Muscle of back (tissue), 11 donors: ENCODE results near the gene PODXL. TPM values are rescaled to one million over a fixed set of nuclear protein-coding genes. Genes with fewer than 3 reads are reported as not detected.
"Not testable (repeated sequence)": the region's sequence is repeated elsewhere in the genome, so short reads cannot be mapped to it uniquely, and the experiment has no call there.

Experiments
- DNase-seq, 3 donors: peaks; one replicate each; pipeline versions ENCODE4 v3.0.0 to v3.0.0-alpha.2; 2013
- polyA plus RNA-seq, 10 donors: library from polyadenylated mRNA; unstranded; fragments of 120-200 nt; gene quantifications; one replicate each; pipeline ENCODE4 v1.2.1, GENCODE V29; 2013; ENCODE audit not compliant: insufficient read length in 10 of 10

PODXL gene
- polyA plus RNA-seq, 10 donors = 56.1 to 106 (median 73.1) TPM

DNA sequence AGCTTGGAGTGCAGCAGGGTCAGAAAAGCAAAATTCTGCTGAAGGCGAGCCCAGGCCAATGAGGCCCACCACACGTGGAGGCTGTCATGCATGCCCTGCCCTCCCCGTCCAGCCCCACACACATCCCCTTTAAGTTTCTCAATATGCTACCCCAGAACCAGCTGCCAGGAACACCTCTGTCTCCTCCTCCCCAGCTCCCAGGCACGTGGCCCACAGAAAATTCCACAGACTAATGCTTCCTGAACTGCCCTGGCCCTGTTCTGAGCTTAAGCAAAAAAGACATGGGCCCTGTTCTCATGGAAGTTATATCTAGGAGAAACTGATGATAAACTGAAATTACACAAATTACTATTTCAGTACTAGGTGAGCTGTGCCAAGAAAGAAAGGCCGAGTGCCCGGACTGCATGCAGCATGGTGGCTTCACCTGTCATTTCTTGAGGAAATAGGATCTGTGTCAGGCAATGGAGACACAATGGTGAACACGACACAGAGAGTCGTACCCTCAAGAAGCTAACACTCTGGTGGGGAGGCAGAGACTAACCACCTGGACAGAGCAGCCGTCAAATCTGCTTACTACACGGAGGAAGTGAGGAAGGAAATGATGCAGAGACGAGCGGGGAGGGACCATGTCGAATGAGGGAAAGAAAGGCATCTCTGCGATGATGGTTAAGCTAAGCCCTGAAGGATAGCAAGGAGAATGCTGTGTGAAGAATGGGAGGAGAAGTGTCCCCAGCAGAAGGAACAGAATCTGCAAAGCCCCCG, 44.5 kb downstream of the PODXL start:
- no peak for DNase-seq

DNA sequence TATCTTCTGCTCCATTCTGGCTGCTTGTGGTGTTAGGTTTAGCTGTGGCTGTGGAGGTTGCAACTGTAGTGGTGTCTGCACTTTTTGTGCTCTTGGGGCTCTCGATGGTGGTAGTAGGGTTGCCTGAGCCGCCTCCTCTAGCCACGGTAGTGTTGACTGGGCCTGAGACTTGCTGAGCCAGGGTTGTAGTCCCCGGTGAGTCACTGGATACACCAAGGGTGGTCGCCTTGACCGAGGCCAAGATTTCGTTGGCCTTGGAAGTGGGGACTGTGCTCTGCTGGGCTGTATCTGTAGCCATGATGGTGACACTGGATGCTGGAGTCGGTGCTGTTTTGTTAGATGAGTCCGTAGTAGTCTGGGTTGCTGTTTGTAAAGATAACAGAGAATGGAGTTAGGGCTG, 45.4 kb downstream of the PODXL start:
- DNase-seq = no peak

DNA sequence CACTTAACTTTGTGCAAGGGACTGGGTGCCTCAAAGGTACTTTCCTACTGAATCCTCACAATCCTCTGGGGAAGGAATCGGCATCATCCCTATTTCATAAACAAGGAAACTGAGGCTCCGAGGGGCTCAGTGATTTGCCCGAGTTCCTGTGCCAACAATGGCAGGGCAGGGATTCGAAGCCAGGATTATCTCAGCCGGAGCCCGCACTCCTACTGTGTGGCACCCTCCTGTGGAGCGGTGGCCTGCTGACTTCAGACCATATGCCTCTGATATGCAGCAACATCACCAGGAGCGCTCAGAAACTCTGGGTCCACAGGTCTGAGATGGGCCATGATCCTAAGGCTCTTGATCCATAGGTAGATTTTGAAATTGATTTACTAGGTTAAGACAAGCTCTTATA, 46.6 kb downstream of the PODXL start:
- no peak for DNase-seq

DNA sequence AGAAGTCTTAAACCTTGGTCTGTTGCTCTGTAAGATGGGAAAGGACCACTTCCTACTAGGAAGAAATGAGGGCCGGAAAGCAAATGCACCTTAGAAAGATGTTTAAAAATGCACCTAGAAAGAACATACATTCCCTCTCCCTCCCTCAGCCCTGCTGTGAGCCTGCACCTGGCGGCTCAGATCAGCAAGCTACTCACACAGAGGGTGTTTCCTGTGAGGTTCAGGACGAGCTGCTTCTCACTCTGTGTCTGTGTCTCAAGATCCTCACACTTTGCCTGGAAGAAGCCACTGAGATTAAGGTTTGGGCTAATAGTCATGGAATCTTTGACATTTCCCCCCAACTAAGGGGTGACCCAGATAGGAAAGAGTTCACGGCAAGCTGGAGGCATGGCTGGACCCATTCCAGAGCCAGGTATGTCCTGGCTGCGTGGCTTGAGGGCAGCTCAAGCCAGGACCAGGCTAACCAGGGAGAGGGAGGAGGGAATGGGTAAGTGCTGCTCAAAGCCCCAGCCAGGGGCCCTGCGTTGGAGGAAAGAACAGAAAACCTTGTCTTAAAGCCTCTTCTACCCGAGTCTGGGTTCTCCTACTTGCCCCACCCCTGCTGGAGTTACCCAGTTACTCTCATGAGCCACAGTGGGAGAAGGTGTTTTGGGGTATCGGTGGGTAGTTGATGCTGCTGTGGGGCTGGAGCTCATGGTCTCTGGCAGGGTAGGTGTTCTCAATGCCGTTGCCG, 47.5 kb downstream of the PODXL start:
- no peak for DNase-seq

DNA sequence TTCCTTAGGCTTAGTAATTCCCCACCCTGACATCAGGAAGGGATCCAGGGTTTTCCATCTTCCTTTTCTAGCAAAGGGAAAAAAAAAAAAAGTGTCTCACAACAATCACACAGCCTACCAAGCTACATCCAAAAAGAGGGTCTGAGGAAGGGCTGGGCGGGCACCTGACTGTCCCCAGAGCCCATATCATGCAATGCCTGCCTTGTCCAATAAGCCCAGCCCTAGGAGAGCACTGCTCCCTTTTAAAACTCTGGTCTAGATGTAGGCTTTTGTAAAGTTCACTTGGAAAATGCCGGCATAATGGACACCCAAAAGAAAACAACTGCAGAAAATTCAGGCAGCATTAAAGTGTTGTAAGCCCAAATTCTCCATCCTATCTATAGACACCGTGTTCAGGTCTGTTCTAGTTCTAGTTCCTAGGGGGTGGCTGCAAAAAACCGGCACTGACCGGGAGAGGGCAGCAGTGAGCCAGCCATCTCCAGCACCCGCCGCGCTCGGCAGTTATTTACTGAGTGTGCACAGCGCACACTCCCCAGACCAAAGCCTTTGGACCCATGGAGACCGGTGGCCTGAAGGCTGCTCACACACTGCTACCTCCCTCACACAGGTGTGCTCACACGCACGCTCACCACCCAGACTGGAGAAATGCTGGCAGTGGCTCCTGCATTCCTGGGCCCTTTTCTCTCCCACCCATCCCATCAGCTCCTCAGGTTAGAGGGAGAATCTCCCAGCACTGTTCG, 48.7 kb downstream of the PODXL start:
- peak; percentile 59 to 85 (median 74) for DNase-seq

DNA sequence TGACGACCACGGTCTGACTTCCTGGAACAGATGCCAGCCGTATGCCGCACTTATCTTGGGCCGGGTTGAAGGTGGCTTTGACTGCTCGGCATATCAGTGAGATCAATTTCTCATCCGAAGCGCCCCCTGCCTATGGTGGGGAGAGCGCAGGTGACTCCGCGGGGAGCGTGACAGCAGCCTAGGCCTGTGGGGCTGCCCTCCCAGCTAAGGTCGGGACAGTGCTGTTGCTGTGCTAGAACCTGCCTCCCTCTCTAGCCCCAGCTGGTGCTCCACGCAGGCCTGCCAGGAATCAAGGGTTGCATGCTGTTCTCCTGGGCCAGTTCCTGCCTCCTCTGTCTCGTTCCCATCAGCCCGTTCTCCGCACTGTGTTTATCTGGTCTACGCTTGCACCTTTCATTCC, 49.8 kb downstream of the PODXL start:
- no peak for DNase-seq

DNA sequence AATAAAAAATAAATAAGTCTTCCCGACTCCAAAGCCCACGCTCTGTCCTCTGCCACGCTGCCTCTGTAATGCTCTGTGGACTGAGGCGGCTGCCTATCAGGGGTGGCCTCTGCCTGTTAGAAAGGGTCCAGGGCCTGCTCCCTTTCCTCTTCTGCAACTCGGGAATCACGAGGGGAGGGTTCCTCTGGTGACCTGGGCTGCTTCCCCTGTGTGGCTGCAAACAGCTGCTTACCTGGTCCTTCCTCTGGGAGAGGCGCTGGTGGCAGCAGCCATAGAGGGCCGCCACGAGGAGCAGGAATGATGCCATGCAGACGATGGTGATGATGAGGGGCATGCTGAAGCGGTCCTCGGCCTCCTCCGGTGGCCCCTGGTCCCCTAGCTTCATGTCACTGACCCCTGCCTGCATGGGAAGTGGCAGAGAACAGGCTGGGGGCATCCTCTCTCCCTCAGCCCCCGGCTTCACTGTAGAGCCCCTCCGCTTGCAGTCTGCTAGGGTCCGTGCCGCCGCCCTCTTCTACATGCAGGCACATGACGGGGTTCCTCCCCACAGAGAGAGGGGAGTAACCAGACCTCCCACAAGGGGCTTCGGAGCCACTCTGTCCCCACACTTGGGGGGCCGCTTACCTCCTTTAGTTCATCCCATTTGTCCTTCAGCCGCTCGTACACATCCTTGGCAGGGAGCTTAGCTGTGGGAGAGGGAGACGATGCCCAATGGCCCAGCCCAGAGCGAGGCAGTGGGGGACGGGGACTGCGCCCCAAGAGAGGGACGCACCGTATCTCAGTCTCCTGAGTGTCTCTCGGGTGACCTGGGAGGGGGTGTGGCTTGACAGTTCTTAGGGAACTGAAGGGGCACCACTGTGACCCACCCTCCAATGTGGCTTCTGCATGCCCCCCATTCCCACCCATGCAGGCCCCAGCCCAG, 50.5 kb downstream of the PODXL start:
- no peak for DNase-seq

DNA sequence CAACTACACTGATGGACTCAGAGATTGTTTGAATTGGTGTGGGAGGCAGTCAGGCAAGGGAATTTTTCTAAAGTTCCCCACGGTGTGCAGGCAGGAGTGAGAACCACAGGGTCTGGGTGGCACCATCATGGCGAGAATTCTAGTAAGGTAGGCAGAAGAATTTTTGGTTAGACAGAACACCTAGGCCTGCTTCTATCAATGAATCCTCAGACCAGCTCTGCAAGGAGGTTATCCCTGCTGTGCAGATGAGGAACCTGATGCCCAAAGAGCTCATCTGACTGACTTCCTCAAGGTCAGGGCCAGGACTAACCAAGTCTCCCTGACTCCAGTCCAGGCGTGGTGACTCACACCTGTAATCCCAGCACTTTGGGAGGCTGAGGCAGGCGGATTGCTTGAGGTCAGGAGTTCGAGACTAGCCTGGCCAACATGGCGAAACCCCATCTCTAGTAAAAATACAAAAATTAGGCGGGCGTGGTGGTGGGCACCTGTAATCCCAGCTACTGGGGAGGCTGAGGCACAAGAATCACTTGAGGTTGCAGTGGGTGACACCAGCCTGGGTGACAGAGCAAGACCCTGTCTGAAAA, 51.3 kb downstream of the PODXL start:
- not testable (repeated sequence) for DNase-seq

DNA sequence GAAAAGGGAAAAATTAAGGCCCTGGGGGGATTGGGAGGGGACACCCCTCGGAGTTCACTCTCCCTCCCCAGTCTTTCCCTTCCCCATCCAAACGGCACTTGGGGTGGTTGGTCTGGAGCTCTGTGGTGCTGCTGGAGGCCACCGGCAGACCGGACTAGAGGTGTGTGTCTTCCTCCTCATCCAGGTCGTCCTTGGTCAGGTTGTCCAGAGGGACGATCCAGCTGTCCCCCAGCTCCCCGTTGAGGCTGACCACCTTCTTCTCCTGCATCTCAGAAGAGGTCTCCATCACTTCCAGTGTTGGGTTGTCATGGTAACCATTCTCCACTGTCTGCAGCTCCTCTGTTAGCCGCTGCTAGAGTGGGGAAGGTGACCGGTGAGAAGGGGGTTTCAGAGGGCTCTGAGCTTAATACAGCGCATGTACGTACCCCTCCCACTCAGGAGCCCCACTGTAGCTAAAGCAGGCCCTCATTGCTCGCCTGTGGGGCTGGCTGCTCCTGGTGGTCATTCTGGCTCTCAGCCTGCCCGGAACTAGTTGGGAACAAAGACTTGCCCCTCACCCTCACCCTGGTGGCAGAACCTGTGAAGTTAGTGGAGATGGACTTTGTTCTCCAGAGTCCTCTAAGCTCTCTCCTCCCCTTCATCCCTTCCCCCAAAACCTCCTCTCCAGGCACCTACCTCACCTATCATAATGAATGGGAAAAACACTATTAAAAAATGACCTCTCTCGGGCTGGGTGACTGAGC, 52.1 kb downstream of the PODXL start:
- DNase-seq = no peak

DNA sequence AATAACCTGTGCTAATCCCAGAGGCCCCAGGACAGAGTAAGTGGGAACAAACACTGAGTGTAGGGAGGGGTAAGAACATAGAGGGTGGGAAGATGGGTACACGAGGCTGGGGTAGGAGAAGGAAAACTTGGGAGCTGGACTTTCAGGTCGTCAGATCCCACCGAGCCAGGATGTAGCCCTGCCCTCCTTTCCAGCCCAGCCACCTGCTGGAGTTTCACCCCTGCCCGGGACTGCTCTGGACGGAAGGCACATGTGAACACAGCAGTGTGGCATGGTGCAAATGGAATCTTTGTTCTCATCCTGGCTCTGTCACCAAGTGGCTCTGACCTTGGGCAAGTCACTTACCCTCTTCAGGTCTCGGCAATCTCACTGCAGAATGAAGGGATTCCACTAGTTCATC, 52.8 kb downstream of the PODXL start:
- no peak for DNase-seq

DNA sequence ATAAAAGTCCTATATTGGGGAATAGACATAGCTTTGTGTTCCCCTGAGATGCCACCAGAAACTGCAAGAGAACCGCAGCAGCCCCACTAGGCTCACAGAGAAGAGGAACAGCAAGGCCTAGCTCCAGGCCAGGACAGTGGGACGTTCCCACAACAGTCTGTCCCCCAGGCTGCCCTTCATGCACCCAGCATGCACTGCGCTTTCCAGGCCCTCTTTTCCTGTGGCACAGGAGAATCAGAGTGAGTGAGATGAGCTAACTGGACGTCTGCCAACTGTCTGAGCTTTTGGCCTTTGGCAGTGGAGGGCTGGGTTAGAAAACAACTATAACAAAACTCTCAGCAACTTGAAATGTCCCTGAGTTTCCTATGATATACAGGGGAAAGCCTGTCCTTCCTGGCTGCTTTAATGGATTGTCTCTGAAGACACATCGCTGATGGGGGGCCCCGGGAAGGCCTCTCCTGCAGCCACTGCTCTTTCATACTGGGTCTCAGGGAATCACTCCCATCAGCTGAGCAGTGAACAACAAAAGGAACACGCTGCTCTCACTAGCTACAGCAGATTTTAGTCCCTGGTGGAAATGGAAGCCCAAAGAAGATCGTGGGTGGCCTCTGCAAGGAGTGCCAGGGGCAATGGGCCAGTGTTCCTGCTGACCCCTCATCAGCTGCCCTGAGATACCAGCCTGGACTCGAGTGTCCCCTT, 53.5 kb downstream of the PODXL start:
- peak; percentile 37 to 78 (median 57) for DNase-seq

DNA sequence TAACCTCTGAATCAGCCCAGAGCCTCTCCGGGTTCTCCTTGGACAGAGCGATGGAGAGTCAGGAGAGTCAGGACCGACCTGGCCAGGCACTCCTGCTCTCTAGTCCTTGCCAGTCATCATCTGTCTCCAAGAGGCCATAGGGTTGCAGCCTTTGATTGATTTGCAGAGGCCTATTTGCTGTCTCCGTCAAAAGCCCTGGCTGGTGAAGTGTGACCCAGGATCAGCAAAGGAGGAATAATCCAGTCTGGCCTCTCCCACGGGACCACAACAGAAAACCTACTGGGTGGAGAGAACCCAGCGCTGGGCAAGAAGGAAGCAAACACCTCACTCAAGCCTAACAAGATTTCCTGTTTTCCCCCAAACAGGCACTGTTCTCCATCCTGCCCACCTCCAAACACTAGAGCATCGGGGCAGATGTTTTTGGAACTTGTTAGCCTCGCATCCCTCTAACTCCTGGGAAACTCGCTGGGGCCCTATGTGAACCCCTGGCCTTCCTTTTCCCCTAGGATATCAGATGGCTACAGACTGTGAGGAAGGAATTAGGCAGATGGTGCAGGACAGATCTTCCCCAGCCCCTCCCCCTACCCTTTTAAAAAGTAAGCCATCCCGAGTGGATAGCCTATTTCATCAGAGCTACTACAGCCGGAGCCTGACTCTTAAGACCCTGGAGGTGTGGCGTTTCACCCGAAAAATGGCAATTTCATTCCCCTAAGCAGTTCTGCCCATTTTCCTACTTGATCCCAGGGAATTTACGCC, 54.3 kb downstream of the PODXL start:
- DNase-seq = no peak

DNA sequence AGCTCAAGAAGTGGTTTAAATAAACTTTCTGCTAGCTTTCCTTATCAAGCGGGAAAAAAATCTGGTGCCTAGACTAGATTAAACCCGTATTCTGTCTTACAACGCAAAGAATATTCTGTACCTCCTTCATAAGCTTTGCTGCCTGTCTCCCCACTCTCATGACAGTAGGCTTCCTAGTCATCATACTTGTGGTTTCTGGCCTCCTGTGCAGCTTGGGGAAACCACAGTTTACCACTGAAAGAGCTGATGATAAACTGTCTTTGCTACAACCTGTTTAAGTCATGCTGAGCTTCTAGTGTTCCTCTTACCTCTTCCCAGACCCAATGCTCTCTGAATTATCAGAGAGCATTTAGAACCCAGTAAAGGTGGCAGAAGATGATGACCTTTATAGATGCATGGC, 55.0 kb downstream of the PODXL start:
- DNase-seq = peak in 1 of 3 donors; percentile 30

DNA sequence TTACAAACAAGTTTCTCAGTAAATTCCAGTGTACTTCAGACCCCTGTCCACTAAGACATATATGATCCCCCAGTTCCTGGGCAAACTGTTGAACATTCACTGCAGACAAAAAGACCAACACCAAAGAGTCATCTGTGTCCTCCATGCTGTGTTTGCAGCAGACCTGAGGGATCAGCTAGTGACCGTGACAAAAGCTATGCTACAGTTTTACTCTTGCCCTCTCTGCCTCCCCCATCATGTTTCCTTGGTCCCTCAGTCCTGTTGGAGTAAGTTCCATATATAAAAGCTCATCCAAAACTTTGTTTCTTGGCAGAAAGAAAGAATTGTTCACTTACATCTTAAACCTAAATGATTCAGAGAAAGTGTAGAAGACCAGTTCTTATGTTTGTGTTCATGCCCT, 56.1 kb downstream of the PODXL start:
- DNase-seq = no peak

DNA sequence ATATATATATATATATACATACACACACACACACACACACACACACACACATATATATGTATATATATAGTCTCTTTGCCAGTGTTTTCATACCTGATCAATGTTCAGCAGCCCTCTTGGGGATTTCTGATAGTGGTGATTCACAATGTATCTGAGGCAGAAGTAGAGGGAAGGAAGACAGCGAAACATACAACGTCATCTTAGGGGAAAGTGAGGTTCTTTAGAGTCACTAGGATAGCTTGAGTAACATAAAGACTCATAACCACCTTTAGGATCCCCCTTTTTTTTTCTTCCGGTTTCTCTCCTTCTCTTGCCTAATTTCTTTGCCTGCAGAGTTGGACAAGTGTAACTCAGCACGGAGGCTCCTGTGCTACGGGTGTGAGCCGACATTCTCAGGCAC, 56.6 kb downstream of the PODXL start:
- no peak for DNase-seq

DNA sequence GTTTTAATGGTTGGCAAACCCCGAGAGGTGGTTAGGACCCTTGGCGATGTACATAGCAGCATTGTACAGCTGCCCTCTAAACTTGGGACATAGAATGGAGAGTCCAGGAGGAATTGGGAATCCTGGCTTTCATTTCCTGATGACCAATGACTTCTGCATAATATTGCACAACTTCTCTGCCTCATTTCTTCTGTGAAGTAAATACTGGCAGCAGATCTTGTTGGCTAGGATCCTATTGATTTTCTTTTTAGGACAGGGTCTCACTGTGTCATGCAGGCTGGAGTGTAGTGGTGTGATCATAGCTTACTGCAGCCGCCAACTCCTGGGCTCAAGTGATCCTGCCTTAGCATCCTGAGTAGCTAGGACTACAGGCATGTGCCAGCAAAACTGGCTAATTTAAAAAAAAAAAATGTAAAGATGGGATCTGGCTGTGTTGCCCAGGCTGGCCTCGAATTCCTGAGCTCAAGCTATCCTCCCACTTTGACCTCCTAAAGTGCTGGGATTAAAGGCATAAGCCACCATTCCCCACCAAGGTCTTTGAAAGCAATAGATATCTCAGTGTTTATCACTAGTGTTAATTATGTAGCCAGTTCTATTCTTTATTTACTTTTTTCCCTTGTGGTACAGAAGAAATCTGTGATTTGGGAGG, 58.1 kb downstream of the PODXL start:
- peak in 1 of 3 donors; percentile 17 for DNase-seq

DNA sequence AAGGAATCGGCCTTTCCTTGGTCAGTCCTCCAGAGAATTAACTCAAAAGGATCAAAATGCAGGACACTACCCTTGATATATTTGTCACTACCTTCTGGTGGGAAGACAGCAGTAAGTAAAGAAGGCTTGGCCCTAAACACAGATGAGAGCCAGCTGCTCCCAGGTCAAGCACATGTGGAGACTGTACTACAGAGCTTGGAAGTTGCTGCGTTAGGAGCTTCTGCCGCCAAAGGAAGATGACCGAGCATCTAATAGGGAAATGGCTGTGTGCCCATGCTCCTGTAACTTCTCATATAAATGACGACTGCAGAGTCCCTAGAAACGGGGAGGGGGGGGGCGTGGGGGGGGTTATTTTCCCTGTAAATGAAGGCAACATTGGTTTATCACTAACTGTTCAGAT, 59.0 kb downstream of the PODXL start:
- DNase-seq = no peak

DNA sequence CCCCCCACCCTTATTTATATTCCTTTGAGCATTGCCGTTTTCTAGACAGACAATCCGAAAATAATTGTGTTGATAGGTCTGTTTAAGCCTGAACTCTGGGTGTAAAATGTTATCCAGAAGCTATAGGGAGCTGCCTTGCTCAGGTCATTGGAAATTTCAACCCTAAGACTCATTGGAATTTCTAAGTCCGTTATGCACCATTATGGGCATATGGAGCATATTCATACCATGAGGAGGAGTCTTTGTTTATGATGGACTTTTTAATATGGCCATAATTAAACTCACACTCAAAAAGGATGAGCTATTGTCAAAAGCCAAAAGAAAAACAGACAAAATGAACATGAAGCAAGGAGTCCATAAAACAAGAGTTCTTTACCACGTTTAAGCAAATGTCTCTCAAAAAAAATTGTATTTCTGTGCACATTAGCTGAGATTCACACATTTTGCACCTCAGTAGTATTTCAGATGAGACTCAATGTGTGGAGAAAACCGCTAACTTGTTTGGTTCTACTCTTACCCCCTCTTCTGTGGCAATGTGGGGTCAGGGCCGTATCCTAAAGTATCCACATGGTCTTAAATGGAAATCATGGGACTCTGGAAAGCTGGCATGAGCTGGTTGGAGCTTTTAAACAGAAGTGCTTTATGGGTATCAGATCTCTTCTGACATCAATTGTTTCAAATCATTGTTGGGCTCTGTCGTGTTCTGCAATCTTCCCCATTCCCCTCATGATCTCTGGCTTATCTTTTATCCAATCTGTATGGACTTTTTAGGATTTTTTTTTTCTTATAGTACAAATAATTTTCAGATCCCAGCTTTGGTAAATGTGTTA, 60.5 kb downstream of the PODXL start:
- DNase-seq = no peak
